Left lung (tissue), 10 donors: ENCODE measurements around the gene PDCD4. TPM values are rescaled to one million over a fixed set of nuclear protein-coding genes. Genes with fewer than 3 reads are reported as not detected.

Source experiments
- ATAC-seq: fragments of 200-7000 bp; cut with Tn5 transposase; one replicate; pipeline ENCODE4 v1.9.1; 2020; ENCODE audit warnings: moderate library complexity
- DNase-seq, 4 donors: peaks; one replicate each; pipeline ENCODE4 v3.0.0-alpha.2; 2013 to 2020
- H3K27ac ChIP-seq, 2 donors: fragments of 200-600 bp; sonication (generic) in 1 of 2; one replicate each; pipeline versions ENCODE4 v1.5.0 to v1.8.0; 2020 to 2021
- H3K27me3 ChIP-seq, 2 donors: fragments of 200-600 bp; sonication (generic) in 1 of 2; one replicate each; pipeline versions ENCODE4 v1.5.0 to v1.8.0; 2020 to 2021
- H3K36me3 ChIP-seq, 2 donors: fragments of 200-600 bp; sonication (generic) in 1 of 2; one replicate each; pipeline versions ENCODE4 v1.5.0 to v1.8.0; 2020 to 2021
- H3K4me1 ChIP-seq, 2 donors: fragments of 200-600 bp; one replicate each; pipeline ENCODE4 v1.8.0; 2021
- H3K4me3 ChIP-seq, 2 donors: fragments of 200-600 bp; sonication (generic) in 1 of 2; one replicate each; pipeline versions ENCODE4 v1.5.0 to v1.8.0; 2020 to 2021; ENCODE audit warnings: mild to moderate bottlenecking in 1 of 2
- H3K9me3 ChIP-seq, 2 donors: fragments of 200-600 bp; sonication (generic) in 1 of 2; one replicate each; pipeline versions ENCODE4 v1.5.0 to v1.8.0; 2020 to 2021
- CTCF ChIP-seq, 2 donors: fragments of 200-600 bp; sonication (generic) in 1 of 2; IDR thresholded peaks; one replicate each; pipeline versions ENCODE4 v1.5.0 to v1.8.0; 2021; ENCODE audit warnings: antibody characterized with exemption in 2 of 2
- intact Hi-C, 2 donors: fragments of 100-400 bp; cut with DNase I; formaldehyde crosslinking; loops; one replicate each; pipeline versions ENCODE4 v1.11.2 to v1.14.2; 2022
- polyA plus RNA-seq, 6 donors: library from polyadenylated mRNA; unstranded; fragments of 120-200 nt; gene quantifications; one replicate each; pipeline ENCODE4 v1.2.1, GENCODE V29; 2013; ENCODE audit not compliant: insufficient read length in 6 of 6
- total RNA-seq, 2 donors: library from RNA; stranded (reverse); fragmentation: NEBNext Ultra II Directional; extraction: Animal tissue kit (Norgen Biotek cat#: 25700); gene quantifications; one replicate each; pipeline ENCODE4 v1.2.1, GENCODE V29; 2021
- donor health status: DM: no; HTN: yes; CAD: no.
- donor health status: DM: no; HTN: no; CAD: no.

PDCD4 gene
- total and polyA plus RNA-seq, 8 donors, result 45.7 to 311 (median 220) TPM

DNA sequence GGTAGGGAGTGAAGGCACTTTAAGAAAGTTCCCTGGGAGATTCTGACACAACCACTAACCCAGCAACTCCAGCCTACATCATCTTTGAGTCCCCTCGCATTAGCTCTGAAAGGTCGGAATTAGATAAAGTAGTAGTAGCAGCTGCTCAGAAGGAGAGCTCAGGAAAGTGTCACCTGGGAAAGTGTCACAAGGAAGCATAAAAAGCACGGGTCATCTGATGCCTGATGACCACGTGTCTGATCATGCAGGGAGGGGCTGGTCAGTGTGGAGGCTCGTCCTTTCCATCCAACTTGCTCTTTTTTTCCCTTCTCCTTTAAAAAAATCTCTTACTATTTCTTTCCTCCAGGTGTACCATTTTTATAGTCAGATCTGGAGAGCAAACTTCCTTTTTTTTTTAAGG is 47.1 kb upstream of the PDCD4 start:
- Histone ChIP-seq H3K4me3 (no peak overlapping the region), H3K36me3 (no peaks in the 10 kb centered on the region), H3K27me3 (no peaks in the 10 kb centered on the region), H3K9me3 (no peaks in the 10 kb centered on the region), H3K4me1 (peaks cover 0 to 14% of the 10 kb centered on the region in 2 donors), H3K27ac (no peak overlapping the region)
- ATAC-seq, result no peak
- intact Hi-C loops, result no loop called here
- TF ChIP-seq CTCF (IDR thresholded peaks at IDR 0.05), result no peak
- DNase-seq, result no peak

DNA sequence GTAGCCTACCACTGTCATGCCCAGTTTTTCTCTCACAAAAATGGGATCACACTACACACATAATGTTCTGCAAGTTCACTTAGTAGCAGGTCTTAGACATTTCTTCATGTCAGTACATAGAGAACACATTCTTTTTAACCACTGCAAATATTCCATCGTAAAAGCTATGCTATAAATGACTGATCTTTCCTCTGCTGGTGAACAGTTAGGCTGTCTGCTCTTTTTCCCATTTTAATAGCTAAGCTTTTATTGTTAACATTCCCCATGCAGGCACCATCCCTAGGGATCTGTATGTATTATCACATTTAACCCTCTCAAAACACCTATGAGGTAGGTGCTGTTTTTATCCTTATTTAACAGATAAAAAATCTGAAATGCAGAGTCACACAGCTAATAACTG is 46.2 kb upstream of the PDCD4 start:
- no peak for ATAC-seq
- Histone ChIP-seq H3K4me1 (peaks cover 0 to 6% of the 10 kb centered on the region in 2 donors), H3K9me3 (no peaks in the 10 kb centered on the region), H3K4me3 (no peak overlapping the region), H3K27ac (no peak overlapping the region), H3K36me3 (no peaks in the 10 kb centered on the region), H3K27me3 (no peaks in the 10 kb centered on the region)
- no peak for DNase-seq
- intact Hi-C loops, result no loop called here
- TF ChIP-seq CTCF (IDR thresholded peaks at IDR 0.05), result no peak

GRCh38 chr10:110827410-110827809 is 44.3 kb upstream of the PDCD4 start:
- Histone ChIP-seq H3K36me3 (no peaks in the 10 kb centered on the region), H3K9me3 (no peaks in the 10 kb centered on the region), H3K4me1 (peaks cover 0 to under 1% of the 10 kb centered on the region in 2 donors), H3K27me3 (no peaks in the 10 kb centered on the region), H3K4me3 (no peak overlapping the region), H3K27ac (no peak overlapping the region)
- ATAC-seq (no peak), DNase-seq (no peak)
- TF ChIP-seq CTCF (IDR thresholded peaks at IDR 0.05), result no peak
- intact Hi-C loops, result no loop called here

DNA sequence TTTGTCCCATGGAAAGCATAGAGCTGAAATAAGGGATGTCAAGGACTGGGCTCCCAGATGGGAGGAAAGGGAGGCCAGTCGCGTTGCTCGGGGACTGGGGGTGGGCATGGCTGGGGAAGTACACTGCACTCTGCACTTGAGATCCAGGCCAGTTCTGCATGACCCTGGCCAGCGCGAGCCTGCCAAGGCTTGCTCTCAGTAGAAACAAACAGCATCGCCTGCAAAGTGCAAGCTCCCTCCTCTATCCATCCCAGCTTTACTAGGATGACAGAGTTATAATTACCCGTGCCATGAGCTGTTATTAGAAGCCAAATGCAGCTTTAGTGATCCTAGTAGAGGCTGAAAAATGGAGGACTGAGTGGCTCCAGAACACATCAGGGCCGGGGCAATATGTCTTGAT is 43.9 kb upstream of the PDCD4 start:
- intact Hi-C loops, result no loop called here
- Histone ChIP-seq H3K4me1 (no peaks in the 10 kb centered on the region), H3K4me3 (no peak overlapping the region), H3K27me3 (no peaks in the 10 kb centered on the region), H3K36me3 (no peaks in the 10 kb centered on the region), H3K9me3 (no peaks in the 10 kb centered on the region), H3K27ac (no peak overlapping the region)
- DNase-seq (no peak), ATAC-seq (no peak)
- TF ChIP-seq CTCF (IDR thresholded peaks at IDR 0.05), result no peak

- Histone ChIP-seq H3K36me3 (no peaks in the 10 kb centered on the region), H3K27ac (no peak overlapping the region), H3K4me1 (no peaks in the 10 kb centered on the region), H3K9me3 (no peaks in the 10 kb centered on the region), H3K4me3 (no peak overlapping the region), H3K27me3 (no peaks in the 10 kb centered on the region)
- TF ChIP-seq CTCF (IDR thresholded peaks at IDR 0.05), result no peak
- DNase-seq (no peak), ATAC-seq (no peak)
- intact Hi-C loops, result no loop called here
These were observed 43.2 kb upstream of the PDCD4 start for GRCh38 chr10:110828525-110828924.
